COR-L47 (cell line): ENCODE data around the gene PSMC3IP.
A peak's percentile ranks its signal among the peaks of the same experiment; 100 is the strongest.

Experiments used
- DNase-seq: peaks from one replicate; lab custom pipeline; 2025; lab: John Stamatoyannopoulos, UW

The PSMC3IP gene

DNA sequence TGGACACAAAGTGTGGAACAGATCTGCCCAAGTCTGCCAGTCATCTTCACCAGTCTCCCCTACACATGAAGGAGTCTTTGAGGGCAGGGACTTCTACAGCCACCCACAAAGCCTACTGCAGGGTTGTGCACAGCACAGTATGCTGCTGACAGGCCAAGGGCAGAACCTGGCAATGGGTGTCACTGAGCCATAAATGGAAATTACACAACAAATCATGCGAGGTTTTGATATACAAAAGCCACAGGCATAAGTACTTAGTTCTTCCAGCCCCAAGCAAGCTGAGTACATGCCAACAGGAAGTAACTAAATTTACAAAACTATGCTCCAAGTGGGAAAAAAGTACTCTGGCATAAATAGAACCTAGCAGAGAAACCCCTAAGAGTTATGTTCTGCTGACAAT lies 7.8 kb upstream of the PSMC3IP start:
- no peak for DNase-seq

DNA sequence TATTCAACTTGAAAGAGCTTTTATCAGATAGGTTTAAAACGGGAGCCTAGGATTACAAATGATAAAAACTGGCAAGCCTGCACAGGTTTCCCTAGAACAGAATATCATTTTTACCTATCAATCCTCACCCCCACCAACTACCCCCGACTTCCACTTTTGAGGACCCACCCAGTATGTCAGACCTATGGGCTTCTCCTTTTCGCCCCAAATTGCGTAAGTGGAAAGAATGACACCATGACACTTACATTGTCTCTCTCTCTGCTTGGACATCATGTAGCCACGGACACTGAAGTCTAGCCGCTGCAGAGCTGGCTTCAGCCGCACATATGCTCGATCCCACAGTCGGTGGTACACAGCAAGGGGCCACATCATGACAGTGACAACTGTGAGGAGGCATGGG lies 7.4 kb upstream of the PSMC3IP start:
- DNase-seq = no peak

DNA sequence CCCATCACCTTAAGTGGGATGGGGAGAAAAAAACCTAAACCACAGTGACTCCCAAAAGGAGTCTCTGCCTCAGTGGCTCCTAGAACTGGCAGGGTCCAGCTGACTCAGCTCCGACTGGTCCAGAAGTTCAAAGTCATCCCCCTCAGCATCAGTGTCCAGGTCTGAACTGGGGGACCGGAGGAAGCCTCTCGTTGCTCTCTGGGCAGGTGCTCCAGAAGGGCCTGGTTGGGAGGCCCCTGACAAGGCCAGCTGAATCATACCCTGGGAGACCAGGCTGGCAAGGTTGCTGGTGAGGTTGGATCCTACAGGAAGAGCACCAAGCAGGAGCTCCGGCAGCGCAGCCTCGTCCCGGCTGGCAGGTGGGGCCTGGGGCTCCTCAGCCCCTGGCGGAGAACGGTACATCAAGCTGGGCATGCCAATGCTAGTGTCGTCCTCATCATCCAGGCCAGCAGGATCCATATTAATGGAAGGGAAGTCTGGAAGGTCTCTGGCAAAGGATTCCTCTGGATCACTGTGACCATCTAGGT lies 4.3 kb upstream of the PSMC3IP start:
- no peak for DNase-seq

DNA sequence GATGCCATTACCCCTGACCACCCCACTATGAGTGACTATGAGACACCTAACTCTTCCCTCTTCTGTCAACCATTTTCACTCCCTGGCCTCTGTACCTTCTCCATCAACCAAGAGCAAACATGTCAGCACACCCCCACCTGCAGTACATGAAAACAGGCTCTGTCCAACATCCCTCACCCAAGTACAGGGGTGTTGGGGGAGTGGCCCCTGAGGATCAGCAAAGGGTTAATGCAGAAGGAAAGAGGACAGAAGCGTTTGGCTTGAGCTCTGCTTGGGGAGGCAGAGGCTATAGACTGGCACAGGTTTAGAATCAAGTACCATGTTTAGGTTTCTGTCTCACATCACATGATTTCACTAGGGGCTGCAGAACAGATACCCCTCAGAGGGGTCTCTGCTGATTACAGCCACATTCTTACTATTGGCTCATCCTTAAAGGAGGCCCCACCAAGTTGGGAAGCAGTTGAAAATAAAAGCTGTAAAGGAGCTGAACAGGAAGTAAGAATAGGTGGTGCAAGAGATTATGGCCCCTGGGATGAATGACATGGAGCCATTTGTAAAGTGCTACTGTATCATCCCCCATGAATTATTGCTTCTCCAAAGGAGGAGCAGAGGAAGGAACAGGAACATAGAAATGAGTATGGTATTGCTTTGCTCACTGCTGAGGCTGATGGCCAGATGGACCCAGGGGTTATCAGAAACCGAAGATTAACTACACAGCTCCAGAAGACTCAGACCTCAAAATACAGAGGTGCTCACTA lies 2.4 kb upstream of the PSMC3IP start:
- no peak for DNase-seq

DNA sequence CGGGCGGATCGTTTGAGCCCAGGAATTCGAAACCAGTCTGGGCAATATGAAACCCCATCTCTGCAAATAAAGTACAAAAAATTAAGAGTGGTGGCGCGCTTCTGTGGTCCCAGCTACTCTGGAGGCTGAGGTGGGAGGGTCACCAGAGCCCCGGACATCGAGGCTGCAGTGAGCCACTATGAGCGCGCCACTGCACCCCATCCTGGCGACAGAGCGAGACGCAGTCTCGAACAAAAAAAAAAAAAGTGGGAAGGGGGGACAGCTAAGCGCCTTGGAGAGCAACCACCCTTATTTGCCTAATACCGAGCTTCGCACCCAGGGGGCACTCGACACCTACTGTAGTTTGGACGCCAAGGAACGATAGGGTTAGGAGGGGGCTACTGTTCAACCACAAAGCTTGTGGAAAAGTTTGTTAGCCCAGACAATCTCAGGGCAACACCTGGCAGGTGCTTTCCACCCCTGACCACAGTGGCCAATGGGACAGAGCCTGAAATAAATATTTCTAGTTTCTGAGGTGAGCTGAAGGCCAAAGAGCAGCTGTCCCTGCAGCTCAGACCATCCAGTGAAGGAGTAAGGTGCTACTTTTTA lies 847 bp upstream of the PSMC3IP start:
- peak; percentile 89 for DNase-seq

DNA sequence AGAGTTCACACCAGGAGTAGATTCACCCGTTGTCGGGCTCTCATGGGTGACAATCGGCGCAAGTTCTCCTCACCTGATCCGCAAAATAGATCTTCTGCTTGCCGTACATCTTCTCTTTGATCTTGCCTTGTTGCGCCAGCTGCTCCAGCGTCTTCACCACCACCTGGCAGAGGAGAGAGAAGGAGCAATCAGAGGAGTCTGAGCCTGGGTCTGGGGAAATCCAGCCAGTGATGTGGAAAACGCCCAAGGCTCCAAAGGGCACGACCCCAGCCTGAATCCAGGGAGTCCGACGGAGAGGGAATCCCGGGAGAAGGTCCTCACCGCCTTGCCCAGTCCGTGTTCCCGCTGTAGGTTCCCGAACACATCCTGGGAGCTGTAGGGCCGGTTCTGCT lies 393 bp downstream of the PSMC3IP start:
- no peak for DNase-seq

DNA sequence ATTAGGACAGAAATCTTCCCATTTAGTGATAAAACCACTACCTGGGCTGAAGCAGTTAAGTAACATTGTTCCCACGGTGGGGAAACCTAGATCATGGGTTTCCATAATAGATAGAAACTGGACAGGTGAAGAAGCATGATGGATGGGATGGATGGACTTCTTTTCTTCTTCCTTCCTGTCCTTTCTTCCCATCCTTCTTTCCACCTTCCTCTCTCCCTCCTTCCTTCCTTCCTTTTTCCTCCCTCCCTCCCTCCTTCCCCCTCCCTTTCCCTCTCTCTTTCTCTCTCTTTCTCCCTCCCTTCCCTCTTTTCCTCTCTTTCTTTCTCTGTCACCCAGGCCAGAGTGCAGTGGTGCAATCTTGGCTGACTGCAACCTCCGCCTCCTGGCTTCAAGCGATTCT lies 3.1 kb downstream of the PSMC3IP start:
- DNase-seq = no peak

DNA sequence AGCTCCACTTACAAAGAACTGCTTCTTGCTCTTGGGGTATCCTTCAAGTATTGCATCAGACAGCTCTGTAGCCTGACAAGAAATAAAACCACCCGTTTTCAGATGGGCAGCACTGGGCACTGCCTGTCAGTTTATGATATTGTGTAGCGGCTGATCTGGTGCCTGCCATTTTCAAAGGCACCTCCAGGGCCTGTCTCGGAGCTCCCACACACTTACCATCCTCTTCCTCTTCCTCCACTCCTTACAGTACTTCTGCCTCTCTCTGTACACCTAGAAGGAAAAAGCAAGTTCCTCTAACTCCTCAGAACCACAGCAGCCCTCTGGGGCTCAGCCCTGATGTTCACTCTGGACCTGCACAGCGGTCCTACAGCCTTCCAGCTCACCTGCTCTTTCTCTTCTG lies 4.4 kb downstream of the PSMC3IP start:
- no peak for DNase-seq

DNA sequence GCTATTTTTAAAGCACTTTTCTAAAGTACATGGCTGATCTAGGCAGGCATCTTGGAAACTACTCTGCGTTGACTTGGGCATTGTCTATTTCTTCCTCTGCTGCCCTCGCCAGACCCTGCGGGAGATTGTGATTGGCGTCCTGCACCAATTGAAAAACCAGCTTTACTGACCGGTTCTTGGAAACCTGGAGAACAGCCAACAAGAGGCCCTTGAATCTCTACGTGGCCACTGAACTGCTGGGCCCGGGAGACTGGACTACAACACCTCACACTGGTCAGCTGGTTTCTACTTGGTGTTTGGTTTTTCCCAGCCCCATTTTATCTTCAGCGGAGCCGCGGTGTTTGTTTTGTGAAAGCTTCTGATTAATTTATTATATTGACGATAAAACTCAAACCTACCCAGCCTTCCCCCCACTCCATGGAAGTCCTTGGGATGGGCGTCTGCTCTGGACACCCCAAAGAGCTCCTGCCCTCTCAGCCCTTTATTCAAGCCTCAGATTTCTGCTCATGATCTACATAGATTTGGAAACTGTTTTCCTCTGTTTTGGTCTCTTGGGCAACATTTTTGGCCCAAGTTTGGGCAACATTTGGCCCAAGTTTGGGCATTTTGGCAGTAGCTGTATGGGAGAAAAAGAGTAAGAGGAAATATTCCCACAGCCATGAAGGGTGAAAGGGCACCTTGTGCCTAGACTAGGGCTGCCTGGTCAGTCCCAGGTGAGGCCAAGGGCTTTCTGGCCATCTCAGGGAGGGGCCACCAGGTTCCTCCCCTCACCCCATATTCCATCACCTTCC lies 5.9 kb downstream of the PSMC3IP start:
- no peak for DNase-seq

DNA sequence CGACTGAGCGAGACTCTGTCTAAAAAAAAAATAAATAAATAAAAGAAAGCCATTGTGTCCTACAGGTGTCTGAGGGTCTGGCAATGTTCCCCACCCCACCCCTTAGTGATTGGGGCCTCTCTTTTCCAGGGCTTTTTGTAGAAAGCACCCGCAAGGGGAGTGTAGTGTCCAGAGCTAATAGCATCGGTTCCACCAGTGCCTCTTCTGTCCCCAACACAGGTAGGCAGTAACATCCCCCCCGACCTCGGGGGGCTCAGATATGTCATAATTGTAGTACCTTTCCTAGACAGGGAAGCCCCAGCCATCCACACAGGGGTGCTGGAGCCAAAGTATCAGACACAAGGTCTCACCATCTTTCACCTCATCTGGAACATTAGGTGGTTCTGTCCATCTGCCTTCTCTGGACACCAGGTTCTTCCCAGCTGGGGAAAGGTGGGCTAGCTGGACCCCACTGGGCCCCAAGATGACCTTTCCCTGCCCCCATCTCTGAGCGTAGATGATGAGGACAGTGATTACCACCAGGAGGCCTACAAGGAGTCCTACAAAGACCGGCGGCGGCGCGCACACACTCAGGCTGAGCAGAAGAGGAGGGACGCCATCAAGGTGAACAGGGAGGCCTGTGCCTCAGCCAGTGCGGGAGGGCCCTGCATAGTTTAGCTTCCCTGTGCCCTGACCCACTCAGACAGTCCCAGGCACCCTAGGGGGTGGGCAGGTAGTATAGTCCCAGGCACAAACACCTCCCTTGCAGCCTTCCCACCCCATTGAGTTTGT lies 9.0 kb downstream of the PSMC3IP start:
- DNase-seq = no peak

DNA sequence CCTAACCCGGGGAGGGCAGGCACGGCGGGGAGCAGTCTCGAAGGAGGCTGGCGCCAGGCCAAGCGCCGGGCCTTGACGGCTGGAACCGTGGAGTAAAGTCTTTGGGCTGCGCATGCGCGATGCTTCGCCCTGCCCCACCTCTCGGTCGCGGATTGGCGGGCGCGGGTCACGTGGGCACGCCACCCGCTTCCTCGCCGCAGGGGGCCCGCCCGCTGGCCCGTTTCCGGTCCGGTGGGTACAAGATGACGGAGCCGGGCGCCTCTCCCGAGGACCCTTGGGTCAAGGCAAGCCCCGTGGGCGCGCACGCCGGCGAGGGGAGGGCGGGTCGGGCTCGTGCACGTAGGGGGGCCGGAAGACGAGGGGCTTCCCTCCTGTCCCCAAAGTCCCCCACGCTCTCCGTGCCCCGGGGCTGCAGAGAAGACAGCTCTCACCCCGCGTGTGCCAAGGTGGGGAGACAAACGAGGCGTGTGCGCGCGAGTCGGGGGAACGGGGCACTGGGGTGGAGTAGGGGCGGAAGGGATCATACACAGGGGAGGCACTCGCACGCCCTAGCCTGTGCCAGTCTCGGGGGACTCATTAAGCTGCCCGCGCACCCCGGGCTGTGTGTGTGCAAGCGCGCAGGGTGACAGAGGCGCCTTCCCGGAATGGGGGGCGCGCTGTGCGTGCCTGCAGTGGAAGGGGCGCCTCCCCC lies 10.5 kb downstream of the PSMC3IP start, which contains the start of gene MLX:
Gene MLX, plus strand, starts transcription at position 218 of the 691 bp plus-strand sequence. Its CDS starts 25 bp downstream, at position 243.
- peak; percentile 97 for DNase-seq

DNA sequence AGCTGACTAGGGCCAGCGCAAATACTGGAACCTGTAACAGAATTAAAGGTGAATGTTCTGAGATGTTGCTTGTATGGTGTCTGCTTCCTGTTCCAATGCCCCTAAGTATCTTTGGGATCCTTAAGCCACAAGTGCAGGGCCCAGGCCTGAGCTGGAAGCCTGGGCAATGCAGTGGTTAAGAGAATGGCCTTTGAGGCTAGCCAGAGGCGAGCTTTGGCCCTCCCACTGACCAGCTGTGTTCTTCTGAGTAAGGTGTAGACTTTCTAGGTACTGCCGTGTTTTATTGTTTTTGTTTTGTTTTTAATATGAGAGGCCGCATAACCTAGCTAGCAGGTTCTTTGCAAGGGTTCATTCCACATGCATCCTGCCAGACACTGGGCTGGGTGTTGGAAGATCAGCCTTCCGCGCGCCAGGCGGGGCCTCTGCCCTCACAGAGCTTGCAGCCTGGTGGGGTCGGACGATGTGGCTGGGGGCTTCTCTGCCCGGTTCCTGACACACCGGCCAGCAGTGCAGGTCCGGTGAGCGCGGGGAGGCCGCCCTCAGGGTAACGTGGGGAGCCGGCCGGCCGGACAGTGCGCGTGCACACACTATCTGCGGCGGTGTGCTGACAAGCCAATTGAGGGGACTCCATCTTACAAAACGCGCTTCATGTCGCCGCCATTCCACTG lies 11.2 kb downstream of the PSMC3IP start:
- DNase-seq = no peak

DNA sequence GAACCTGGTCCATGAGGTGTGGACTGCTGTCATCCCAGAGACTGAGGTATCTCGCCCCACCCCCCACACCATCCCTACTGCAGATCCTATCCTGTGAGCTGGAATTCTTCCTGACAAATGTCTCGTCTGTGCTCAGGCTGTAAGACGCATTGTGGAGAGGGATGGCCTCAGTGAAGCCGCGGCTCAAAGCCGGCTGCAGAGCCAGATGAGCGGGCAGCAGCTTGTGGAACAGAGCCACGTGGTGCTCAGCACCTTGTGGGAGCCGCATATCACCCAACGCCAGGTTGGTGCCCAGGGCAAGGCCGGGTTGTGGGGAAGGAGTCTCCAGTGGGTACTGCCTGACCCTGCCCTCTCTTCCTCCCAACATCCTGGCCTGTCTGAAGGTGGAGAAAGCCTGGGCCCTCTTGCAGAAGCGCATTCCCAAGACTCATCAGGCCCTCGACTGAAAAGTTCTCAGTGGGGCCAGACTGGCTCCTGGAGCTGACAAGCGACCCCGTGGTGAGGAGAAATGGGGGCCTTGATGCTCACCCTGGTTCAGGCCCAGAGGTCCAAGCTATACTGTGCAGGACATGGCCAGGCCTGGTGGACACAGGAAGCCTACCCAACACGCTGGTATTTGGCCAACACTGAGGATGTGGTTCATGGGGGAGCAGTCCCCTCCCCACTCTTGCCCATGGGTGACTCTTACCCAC lies 11.9 kb downstream of the PSMC3IP start:
- DNase-seq = no peak

DNA sequence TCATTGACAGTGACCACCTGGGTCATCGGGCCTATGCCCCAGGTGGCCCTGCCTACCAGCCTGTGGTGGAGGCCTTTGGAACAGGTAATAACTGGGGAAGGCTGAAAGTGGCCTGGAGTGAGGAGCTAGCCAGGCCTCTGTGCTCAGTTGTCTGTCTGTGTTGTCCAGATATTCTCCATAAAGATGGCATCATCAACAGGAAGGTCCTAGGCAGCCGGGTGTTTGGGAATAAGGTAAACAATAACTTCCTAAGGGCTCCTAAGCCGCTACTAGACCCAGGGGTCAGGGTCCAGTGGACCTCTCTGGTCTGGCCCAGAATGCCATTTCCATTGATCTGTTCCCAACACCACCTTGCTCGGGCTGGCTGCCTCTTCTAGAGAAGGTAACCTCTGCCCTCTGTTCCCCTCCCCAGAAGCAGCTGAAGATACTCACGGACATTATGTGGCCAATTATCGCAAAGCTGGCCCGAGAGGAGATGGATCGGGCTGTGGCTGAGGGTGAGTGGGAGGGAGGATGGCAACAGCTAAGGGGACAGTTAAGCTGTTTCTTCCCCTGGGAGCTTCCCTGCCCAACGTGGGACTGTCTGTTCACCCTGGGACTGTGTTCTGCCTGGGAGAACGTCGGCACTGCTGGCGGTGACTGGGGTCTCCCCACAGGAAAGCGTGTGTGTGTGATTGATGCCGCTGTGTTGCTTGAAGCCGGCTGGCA lies 12.6 kb downstream of the PSMC3IP start:
- DNase-seq = no peak

DNA sequence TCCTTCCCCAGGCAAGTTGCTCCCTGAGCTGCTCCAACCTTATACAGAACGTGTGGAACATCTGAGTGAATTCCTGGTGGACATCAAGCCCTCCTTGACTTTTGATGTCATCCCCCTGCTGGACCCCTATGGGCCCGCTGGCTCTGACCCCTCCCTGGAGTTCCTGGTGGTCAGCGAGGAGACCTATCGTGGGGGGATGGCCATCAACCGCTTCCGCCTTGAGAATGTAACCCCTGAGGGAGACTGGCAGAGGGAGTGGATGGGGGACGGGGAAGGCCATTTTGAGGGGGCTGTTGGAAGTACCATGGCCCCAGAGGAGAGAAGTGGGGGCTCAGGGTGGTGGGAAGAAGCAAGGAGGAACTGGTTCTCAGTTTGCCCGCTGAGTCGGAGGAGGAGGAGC lies 13.6 kb downstream of the PSMC3IP start:
- no peak for DNase-seq

DNA sequence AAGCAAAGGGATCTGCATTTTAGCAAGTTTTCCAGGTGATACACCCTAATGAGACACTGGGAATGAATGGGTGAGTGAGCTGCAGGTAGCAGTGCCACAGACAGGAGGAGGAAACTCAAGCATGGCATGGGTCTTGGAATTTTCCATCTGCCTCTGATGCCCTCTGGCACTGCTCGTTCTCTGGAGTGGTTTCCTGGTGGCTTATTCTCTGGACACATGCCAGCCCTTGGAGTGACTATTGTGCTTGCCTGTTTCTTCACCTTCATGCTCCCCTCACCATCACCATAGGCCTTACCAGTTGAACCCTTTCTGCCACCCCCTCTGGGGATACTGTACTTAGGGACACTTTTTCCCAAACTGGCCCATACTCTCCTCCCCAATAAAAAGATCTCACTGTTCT lies 14.0 kb downstream of the PSMC3IP start:
- DNase-seq = no peak

DNA sequence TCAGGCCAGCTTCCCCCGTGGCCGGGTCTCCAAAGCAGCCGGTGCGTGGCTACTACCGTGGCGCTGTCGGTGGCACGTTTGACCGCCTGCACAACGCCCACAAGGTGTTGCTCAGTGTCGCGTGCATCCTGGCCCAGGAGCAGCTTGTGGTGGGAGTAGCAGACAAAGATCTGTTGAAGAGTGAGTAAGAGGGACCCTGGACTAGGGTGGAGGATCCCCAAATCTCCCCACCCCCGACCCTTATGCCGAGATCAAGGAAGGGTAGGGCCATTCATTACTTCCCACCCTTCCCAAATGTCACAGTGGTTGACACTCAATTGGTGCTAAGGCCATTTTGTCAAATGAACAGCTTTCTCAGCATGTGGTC lies 14.4 kb downstream of the PSMC3IP start:
- no peak for DNase-seq

DNA sequence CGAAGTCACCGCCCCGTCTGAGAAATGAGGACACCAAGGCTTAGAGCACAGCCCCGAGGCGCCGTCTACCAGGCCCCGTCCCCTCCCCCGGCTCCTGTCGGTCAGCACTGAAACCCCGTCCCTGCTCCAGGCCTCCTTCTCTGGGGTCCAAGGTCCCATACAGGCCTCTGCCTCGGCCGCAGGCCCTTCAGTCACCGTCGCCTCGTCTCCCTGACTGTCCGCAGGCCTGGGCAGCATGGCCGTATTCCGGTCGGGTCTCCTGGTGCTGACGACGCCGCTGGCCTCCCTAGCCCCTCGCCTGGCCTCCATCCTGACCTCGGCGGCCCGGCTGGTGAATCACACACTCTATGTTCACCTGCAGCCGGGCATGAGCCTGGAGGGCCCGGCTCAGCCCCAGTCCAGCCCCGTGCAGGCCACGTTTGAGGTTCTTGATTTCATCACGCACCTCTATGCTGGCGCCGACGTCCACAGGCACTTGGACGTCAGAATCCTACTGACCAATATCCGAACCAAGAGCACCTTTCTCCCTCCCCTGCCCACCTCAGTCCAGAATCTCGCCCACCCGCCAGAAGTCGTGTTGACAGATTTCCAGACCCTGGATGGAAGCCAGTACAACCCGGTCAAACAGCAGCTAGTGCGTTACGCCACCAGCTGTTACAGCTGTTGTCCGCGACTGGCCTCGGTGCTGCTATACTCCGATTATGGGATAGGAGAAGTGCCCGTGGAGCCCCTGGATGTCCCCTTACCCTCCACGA lies 15.0 kb downstream of the PSMC3IP start:
- no peak for DNase-seq

DNA sequence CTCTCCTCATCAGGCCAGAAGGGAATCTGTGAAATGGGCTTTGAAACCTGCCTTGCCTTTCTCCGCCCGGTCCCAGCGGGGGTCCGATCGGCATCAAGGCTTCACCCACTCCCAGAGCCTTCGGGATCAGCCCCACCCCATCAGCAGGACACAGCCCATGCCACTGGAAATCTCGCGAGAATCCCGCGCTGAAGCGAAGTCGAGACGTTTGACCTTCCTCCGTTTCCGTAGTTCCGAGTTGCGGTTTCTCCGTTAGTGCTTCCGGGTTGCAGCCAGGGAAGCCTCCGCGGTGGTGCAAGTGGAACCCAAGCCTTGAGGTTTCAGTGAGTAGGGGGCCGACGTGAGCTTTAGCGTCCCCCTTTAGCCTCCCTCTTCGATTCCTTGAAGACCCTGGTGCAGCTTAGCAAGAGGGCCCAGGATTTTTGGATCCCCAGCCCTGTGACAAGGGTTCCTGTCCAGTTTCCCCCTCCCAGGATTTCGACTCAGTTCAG lies 15.6 kb downstream of the PSMC3IP start, which contains the start of gene COASY:
Gene COASY, plus strand, starts transcription at position 252 of the 491 bp plus-strand sequence. CDS start 475 bp downstream, outside the sequence.
- peak; percentile 99 for DNase-seq
